PFSK-1 (cell line): ENCODE data around the gene ATG4A.

Source experiments
- FOXP2 ChIP-seq: optimal IDR thresholded peaks from 2 replicates; pipeline ENCODE3; 2011; ENCODE audit warnings: borderline replicate concordance, control low read depth, inconsistent platforms; ENCODE audit not compliant: insufficient read depth; ENCODE audit errors: extremely low read length, extremely low read depth
- POLR2AphosphoS5 ChIP-seq: IDR thresholded peaks from 2 replicates; pipeline ENCODE4 v1.6.1; 2012; ENCODE audit warnings: low read depth, mild to moderate bottlenecking, control low read depth, low read length, moderate library complexity
- REST ChIP-seq, 2 experiments: IDR thresholded peaks; 2 replicates each; pipeline versions ENCODE4 v1.6.1 to v1.8.0; 2011 to 2012; ENCODE audit warnings: low read depth in 2 of 2, low read length in 2 of 2, control low read depth in 1 of 2, inconsistent platforms in 1 of 2, mild to moderate bottlenecking in 1 of 2, moderate library complexity in 1 of 2; ENCODE audit not compliant: insufficient read depth in 1 of 2
- SIN3A ChIP-seq: IDR thresholded peaks from 2 replicates; pipeline ENCODE4 v1.6.1; 2012; ENCODE audit warnings: mild to moderate bottlenecking, low read length, moderate library complexity, borderline replicate concordance; ENCODE audit not compliant: insufficient read depth
- TAF1 ChIP-seq: IDR thresholded peaks from 2 replicates; pipeline ENCODE4 v1.6.1; 2012; ENCODE audit warnings: low read length, control low read depth, borderline replicate concordance; ENCODE audit not compliant: insufficient read depth

The ATG4A gene

GRCh38 chrX:108071578-108071977, 20.0 kb upstream of the ATG4A start:
- TF ChIP-seq REST (IDR thresholded peaks at IDR 0.05; ENCODE audit: insufficient read depth in 1 of 2, low read depth in 2 of 2, low read length in 2 of 2) (no peak), SIN3A (no peak), POLR2AphosphoS5 (no peak), FOXP2 (no peak), TAF1 (no peak)

GRCh38 chrX:108072746-108073145, 18.8 kb upstream of the ATG4A start:
- no peak for TF ChIP-seq SIN3A
- no peak for TF ChIP-seq POLR2AphosphoS5
- TF ChIP-seq TAF1: no peak
- TF ChIP-seq FOXP2: no peak
- no peak for TF ChIP-seq REST (IDR thresholded peaks at IDR 0.05; ENCODE audit: insufficient read depth in 1 of 2, low read depth in 2 of 2, low read length in 2 of 2)

DNA sequence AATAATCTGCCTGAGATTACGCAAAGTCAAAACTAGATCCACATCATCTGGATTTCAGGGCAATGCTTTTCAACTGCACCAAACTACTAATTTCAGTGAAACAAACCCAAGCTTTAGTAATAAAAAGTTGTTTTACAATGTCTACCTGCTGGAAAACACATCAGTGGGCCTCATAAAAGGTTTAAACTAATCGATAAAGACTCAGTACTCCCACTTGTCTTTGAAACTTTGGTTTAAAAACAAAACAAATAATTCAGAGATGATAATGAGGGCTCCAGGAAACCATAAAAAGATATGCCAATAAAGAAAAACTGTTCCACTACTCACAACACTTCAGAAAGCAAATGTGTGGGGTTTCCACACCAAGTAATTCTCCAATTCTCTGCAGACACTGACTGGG, 10.5 kb upstream of the ATG4A start:
- TF ChIP-seq SIN3A (no peak), POLR2AphosphoS5 (no peak), TAF1 (no peak), REST (IDR thresholded peaks at IDR 0.05; ENCODE audit: insufficient read depth in 1 of 2, low read depth in 2 of 2, low read length in 2 of 2) (no peak), FOXP2 (no peak)

GRCh38 chrX:108087792-108088191, 3.8 kb upstream of the ATG4A start:
- TF ChIP-seq SIN3A (no peak), TAF1 (no peak), FOXP2 (no peak), REST (IDR thresholded peaks at IDR 0.05; ENCODE audit: insufficient read depth in 1 of 2, low read depth in 2 of 2, low read length in 2 of 2) (no peak), POLR2AphosphoS5 (no peak)

GRCh38 chrX:108088511-108088910, 3.1 kb upstream of the ATG4A start:
- TF ChIP-seq TAF1: no peak
